ENCODE results near the gene THOC2. TPM values are rescaled to one million over a fixed set of nuclear protein-coding genes. Genes with fewer than 3 reads are reported as not detected.

The THOC2 gene
- total and polyA plus RNA-seq, 2 donors (not counting 1 experiment from before 2014, with no cell fraction given): 34.7 to 113 TPM

DNA sequence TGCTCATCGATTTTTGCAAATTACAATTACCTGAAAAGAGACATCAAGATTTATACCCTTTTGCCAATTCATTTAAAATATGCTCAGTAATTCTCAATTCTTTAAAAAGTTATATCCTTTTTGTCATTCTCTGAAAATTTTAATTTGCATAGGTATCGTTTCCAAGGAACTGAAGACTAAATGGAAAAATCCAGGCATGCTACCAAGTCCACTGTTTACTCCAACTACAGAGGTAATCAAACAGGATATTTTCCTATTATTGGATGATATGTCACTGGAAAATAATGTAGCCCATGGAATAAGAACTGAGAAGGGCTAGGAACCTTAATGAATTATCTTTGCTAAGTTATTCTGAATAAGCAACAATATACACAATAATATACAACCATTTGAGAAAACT is 132.7 kb downstream of the THOC2 start:
- no peak for ATAC-seq (ENCODE audit: low read depth)
- Histone ChIP-seq H3K9me3 (ENCODE audit: control extremely low read depth in 1 of 3, control insufficient read depth in 2 of 3, insufficient read depth in 1 of 3, low read length in 2 of 3) (no peaks in the 10 kb centered on the region), H4K20me1 (ENCODE audit: control insufficient read depth, insufficient read depth, low read length, poor library complexity, severe bottlenecking) (no peaks in the 10 kb centered on the region), H3K9ac (ENCODE audit: low read length) (no peak overlapping the region), H3K27ac (ENCODE audit: low read length in 2 of 2) (no peak overlapping the region), H3K36me3 (replicated peaks in 1 of 2; ENCODE audit: control extremely low read depth in 1 of 2, control insufficient read depth in 1 of 2, extremely low read depth in 1 of 2, insufficient read depth in 2 of 2, low read length in 1 of 2) (peaks cover 0 to 16% of the 10 kb centered on the region in 2 experiments), H3K4me1 (ENCODE audit: control insufficient read depth in 2 of 2, insufficient read depth in 2 of 2, low read length in 2 of 2) (no peaks in the 10 kb centered on the region), H3K4me3 (ENCODE audit: control extremely low read depth in 1 of 5, extremely low read depth in 1 of 5, insufficient read depth in 1 of 5, low read depth in 2 of 5, low read length in 4 of 5) (no peak overlapping the region), H3K27me3 (replicated peaks in 1 of 4; ENCODE audit: control extremely low read depth in 1 of 4, control insufficient read depth in 3 of 4, insufficient read depth in 4 of 4, low read length in 3 of 4) (no peaks in the 10 kb centered on the region), H2AFZ (ENCODE audit: insufficient read depth, low read depth, low read length, poor library complexity, severe bottlenecking) (no peak overlapping the region), H3K79me2 (ENCODE audit: control insufficient read depth, insufficient read depth, low read length) (no peaks in the 10 kb centered on the region), H3K4me2 (replicated peaks; ENCODE audit: low read depth, low read length, poor library complexity, severe bottlenecking) (no peak overlapping the region)
- intact Hi-C loops (cut with micrococcal nuclease): no loop called here
- Mint-ChIP-seq H3K27ac (no peak overlapping the region), H3K4me3 (no peak overlapping the region), H3K27me3 (no peaks in the 10 kb centered on the region), H3K9me3 (ENCODE audit: insufficient read depth) (no peaks in the 10 kb centered on the region), H3K4me1 (no peaks in the 10 kb centered on the region)
- POLR2A ChIA-PET: no interaction called here
- no peak for DNase-seq
- CTCF ChIA-PET: no interaction called here
- no CpG with 5 or more reads among the region's 2 CpGs for WGBS (ENCODE audit: insufficient coverage)
- no peak for TF ChIP-seq EZH2 (IDR thresholded peaks at IDR 0.05; ENCODE audit: borderline replicate concordance, insufficient read depth, low read depth, low read length, poor library complexity, severe bottlenecking)
- TF ChIP-seq, protein P1, sequence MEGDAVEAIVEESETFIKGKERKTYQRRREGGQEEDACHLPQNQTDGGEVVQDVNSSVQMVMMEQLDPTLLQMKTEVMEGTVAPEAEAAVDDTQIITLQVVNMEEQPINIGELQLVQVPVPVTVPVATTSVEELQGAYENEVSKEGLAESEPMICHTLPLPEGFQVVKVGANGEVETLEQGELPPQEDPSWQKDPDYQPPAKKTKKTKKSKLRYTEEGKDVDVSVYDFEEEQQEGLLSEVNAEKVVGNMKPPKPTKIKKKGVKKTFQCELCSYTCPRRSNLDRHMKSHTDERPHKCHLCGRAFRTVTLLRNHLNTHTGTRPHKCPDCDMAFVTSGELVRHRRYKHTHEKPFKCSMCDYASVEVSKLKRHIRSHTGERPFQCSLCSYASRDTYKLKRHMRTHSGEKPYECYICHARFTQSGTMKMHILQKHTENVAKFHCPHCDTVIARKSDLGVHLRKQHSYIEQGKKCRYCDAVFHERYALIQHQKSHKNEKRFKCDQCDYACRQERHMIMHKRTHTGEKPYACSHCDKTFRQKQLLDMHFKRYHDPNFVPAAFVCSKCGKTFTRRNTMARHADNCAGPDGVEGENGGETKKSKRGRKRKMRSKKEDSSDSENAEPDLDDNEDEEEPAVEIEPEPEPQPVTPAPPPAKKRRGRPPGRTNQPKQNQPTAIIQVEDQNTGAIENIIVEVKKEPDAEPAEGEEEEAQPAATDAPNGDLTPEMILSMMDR (IDR thresholded peaks at IDR 0.05): no peak

DNA sequence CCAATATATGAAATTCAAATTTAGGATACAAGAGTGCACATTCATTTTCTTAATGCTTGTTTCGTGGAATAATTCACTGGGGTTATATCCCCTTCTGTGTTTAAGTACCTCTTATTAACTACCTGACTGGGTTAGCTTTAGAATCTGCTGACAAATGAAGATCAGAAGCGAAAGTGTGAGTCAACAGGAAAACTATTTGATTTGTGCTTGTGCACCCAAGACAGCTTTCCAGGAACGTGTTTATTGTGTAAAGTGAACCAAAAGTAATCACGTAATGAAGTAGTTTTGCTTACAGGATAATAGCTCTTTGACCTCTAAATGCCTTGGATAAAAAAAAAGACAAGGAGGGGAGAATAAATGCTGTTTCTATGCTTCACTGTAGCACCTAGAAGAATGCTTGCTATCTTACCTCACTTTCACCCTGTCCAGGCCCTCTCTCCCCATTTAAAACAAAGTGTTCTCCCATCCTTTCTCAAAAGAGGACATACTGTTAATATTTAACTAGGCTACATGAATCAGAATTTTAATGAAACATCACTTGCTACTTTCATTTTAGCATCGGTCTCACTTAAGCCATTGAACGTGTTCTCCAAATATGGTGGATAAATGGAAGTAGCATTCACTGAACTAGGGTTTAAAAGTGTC is 141.9 kb downstream of the THOC2 start:
- no peaks in the 10 kb centered on the region for H3K9me3 Mint-ChIP-seq (ENCODE audit: insufficient read depth)
- no peaks in the 10 kb centered on the region for H3K4me1 ChIP-seq (ENCODE audit: control insufficient read depth in 2 of 2, insufficient read depth in 2 of 2, low read length in 2 of 2)
- H3K4me3 ChIP-seq (ENCODE audit: control extremely low read depth in 1 of 5, extremely low read depth in 1 of 5, insufficient read depth in 1 of 5, low read depth in 2 of 5, low read length in 4 of 5): no peak overlapping the region
- no peaks in the 10 kb centered on the region for H4K20me1 ChIP-seq (ENCODE audit: control insufficient read depth, insufficient read depth, low read length, poor library complexity, severe bottlenecking)
- POLR2A ChIA-PET: no interaction called here
- H3K27me3 ChIP-seq (replicated peaks in 1 of 4; ENCODE audit: control extremely low read depth in 1 of 4, control insufficient read depth in 3 of 4, insufficient read depth in 4 of 4, low read length in 3 of 4): no peaks in the 10 kb centered on the region
- CTCF ChIA-PET: interaction anchor here (0.9 kb wide), 1 partner anchor 9 kb away, joined by 4 read pairs; no protein-coding TSS in a partner anchor
- H3K27me3 Mint-ChIP-seq: no peaks in the 10 kb centered on the region
- no peak overlapping the region for H2AFZ ChIP-seq (ENCODE audit: insufficient read depth, low read depth, low read length, poor library complexity, severe bottlenecking)
- H3K27ac ChIP-seq (ENCODE audit: low read length in 2 of 2): no peak overlapping the region
- no peak overlapping the region for H3K4me3 Mint-ChIP-seq
- ATAC-seq (ENCODE audit: low read depth): no peak
- no peak for TF ChIP-seq EZH2 (IDR thresholded peaks at IDR 0.05; ENCODE audit: borderline replicate concordance, insufficient read depth, low read depth, low read length, poor library complexity, severe bottlenecking)
- TF ChIP-seq, protein P1 (IDR thresholded peaks at IDR 0.05): no peak
- intact Hi-C loops (cut with micrococcal nuclease): no loop called here
- H3K36me3 ChIP-seq (replicated peaks in 1 of 2; ENCODE audit: control extremely low read depth in 1 of 2, control insufficient read depth in 1 of 2, extremely low read depth in 1 of 2, insufficient read depth in 2 of 2, low read length in 1 of 2): no peaks in the 10 kb centered on the region
- no peak overlapping the region for H3K9ac ChIP-seq (ENCODE audit: low read length)
- no peaks in the 10 kb centered on the region for H3K9me3 ChIP-seq (ENCODE audit: control extremely low read depth in 1 of 3, control insufficient read depth in 2 of 3, insufficient read depth in 1 of 3, low read length in 2 of 3)
- DNase-seq: no peak
- H3K27ac Mint-ChIP-seq: no peak overlapping the region
- no peak overlapping the region for H3K4me2 ChIP-seq (replicated peaks; ENCODE audit: low read depth, low read length, poor library complexity, severe bottlenecking)
- WGBS (ENCODE audit: insufficient coverage): 71% methylated on average over 1 of the region's 6 CpGs
- H3K4me1 Mint-ChIP-seq: peaks cover 8% of the 10 kb centered on the region
- no peaks in the 10 kb centered on the region for H3K79me2 ChIP-seq (ENCODE audit: control insufficient read depth, insufficient read depth, low read length)

Measured in B cell (primary cell).